Stimulated activated CD4-positive, alpha-beta T cell treated with anti-CD3 and anti-CD28 coated beads, Interleukin-15, amount 100 ng/mL, for 24 hours (primary cell): ENCODE measurements around the gene SPHKAP.
"Not testable (repeated sequence)": the region's sequence is repeated elsewhere in the genome, so short reads cannot be mapped to it uniquely, and the experiment has no call there.

Experiments
- DNase-seq: peaks from one replicate; pipeline ENCODE4 v3.0.0-alpha.2; 2020

SPHKAP gene

GRCh38 chr2:228017784-228018183, 163.7 kb downstream of the SPHKAP start:
- DNase-seq, result no peak

- no peak for DNase-seq
Observed at GRCh38 chr2:228016402-228016801, 165.1 kb downstream of the SPHKAP start.

GRCh38 chr2:228015741-228016140, 165.7 kb downstream of the SPHKAP start:
- no peak for DNase-seq

- DNase-seq, result no peak
Observed at GRCh38 chr2:227996366-227996765, 185.1 kb downstream of the SPHKAP start.

GRCh38 chr2:227990937-227991336, 190.6 kb downstream of the SPHKAP start:
- DNase-seq, result no peak

GRCh38 chr2:227973241-227973640, 208.2 kb downstream of the SPHKAP start:
- no peak for DNase-seq

- no peak for DNase-seq
Observed at GRCh38 chr2:227971619-227972230, 209.8 kb downstream of the SPHKAP start.

- no peak for DNase-seq
Observed at GRCh38 chr2:227960317-227960716, 221.2 kb downstream of the SPHKAP start.

- no peak for DNase-seq
Observed at GRCh38 chr2:227942965-227943364, 238.5 kb downstream of the SPHKAP start.

- DNase-seq, result no peak
Observed at GRCh38 chr2:227942021-227942420, 239.5 kb downstream of the SPHKAP start.

GRCh38 chr2:227939271-227940027, 242.0 kb downstream of the SPHKAP start:
- no peak for DNase-seq

GRCh38 chr2:227936249-227936648, 245.2 kb downstream of the SPHKAP start:
- DNase-seq, result not testable (repeated sequence)

- DNase-seq, result no peak
Observed at GRCh38 chr2:227933884-227934283, 247.6 kb downstream of the SPHKAP start.

GRCh38 chr2:227932403-227932802, 249.1 kb downstream of the SPHKAP start:
- DNase-seq, result no peak

- DNase-seq, result no peak
Observed at GRCh38 chr2:227932001-227932400, 249.5 kb downstream of the SPHKAP start.
